Nephron progenitor cell (in vitro differentiated cells): Measurements from ENCODE around the gene FAM13A.

Experiments used
- DNase-seq: peaks from one replicate; pipeline ENCODE4 v3.0.0; 2021
- H3K27ac Mint-ChIP-seq: 2 replicates; pipeline ENCODE4 v1.8.0; 2021; ENCODE audit warnings: mild to moderate bottlenecking, moderate library complexity, mixed read lengths
- H3K27me3 Mint-ChIP-seq: 2 replicates; pipeline ENCODE4 v1.8.0; 2021; ENCODE audit warnings: mild to moderate bottlenecking, low read depth, mixed read lengths; ENCODE audit not compliant: poor library complexity
- H3K36me3 Mint-ChIP-seq: 2 replicates; pipeline ENCODE4 v1.8.0; 2021; ENCODE audit warnings: low read depth, mixed read lengths
- H3K4me1 Mint-ChIP-seq: 2 replicates; pipeline ENCODE4 v1.8.0; 2021; ENCODE audit warnings: mixed read lengths
- H3K4me3 Mint-ChIP-seq: 2 replicates; pipeline ENCODE4 v1.8.0; 2021; ENCODE audit warnings: mild to moderate bottlenecking, moderate library complexity, mixed read lengths
- H3K9me3 Mint-ChIP-seq: 2 replicates; pipeline ENCODE4 v1.8.0; 2021; ENCODE audit warnings: mild to moderate bottlenecking, moderate library complexity, mixed read lengths
- TF ChIP-seq, protein P1 (sequence below): fragments of 200-600 bp; sonication (generic); IDR thresholded peaks from 2 replicates; pipeline ENCODE4 v1.5.0; 2021; ENCODE audit warnings: antibody characterized with exemption

FAM13A gene

DNA sequence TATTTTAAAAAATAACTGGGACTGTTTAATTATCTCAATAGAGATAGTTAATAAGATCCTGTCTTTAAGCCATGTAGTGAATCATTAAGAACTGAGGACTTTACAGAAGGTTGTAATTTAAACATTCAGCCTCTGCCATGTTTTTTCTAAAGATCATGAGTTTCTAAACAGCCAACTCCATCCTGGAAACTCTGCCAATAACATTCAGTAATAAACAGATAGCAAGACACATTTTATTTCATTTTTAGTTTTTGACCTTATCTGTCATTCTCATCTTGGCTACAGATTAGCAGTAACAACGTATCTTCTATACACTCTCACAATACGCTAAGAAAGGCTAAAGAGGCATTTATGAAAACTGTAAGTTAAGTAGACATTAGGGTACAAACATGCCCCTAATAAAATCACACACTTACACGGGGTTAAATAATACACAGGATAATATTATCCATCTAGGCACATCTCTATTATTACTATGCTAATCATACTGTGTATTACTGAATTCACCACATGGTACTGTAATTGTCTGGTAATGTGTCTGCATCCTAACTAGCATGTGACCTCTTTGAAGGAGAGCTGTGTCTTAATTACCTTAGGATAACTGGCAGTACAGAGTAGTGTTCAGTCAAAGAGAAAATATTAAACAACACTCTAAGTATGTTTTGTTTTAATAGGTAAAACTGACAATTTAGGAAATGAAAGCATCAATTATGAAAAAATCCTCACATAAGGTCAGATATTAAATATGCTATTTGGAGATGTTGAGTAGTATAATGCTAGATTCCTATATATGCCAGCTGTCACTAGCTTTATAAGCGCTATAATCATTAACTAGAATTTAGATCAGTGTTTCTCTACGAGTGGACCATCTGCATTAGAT lies 236.9 kb downstream of the FAM13A start:
- Mint-ChIP-seq H3K27ac (no peak overlapping the region), H3K27me3 (no peaks in the 10 kb centered on the region), H3K4me3 (peak overlapping the region; percentile 85), H3K4me1 (peaks cover 63% of the 10 kb centered on the region), H3K36me3 (no peaks in the 10 kb centered on the region), H3K9me3 (no peaks in the 10 kb centered on the region)
- TF ChIP-seq, protein P1, sequence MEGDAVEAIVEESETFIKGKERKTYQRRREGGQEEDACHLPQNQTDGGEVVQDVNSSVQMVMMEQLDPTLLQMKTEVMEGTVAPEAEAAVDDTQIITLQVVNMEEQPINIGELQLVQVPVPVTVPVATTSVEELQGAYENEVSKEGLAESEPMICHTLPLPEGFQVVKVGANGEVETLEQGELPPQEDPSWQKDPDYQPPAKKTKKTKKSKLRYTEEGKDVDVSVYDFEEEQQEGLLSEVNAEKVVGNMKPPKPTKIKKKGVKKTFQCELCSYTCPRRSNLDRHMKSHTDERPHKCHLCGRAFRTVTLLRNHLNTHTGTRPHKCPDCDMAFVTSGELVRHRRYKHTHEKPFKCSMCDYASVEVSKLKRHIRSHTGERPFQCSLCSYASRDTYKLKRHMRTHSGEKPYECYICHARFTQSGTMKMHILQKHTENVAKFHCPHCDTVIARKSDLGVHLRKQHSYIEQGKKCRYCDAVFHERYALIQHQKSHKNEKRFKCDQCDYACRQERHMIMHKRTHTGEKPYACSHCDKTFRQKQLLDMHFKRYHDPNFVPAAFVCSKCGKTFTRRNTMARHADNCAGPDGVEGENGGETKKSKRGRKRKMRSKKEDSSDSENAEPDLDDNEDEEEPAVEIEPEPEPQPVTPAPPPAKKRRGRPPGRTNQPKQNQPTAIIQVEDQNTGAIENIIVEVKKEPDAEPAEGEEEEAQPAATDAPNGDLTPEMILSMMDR, result no peak
- DNase-seq, result no peak

DNA sequence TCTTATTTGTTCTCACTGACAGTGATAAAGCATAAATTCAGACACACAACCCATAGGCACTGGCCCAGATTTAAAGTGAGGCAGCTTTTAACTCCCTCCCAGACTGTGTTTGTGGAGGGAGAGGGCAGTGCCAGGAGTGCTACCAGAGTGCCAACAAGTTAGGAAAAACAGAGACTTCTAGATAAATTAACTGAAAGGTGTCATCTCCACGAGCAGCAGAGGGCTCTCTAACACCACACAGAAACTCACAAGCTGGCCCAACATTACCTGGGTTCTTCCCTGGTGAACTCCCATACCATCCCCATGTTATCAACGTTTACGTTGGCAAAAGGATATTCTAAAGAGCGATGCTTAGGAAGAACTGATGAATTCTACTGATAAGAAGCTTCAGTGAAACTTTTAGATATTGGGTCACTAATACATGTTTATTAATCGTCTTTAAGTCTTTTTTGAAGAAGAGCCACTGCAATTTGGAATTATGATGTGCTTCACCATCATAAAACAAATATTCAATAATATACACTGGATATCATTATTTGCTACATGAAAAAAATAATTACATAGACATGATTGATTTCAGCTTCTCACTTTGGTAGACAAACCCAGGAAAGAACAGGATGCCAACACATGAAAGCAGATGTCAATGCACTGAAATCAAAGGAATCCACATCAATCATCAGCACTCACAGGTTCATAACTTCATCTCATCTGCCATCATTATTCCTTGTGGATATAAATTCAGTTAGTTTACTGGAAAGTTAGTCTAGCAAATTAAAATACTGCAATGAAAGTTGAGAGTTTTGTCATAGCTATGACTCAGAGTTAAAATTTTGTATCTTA lies 238.1 kb downstream of the FAM13A start:
- H3K4me1 Mint-ChIP-seq, result peaks cover 59% of the 10 kb centered on the region
- H3K36me3 Mint-ChIP-seq, result no peaks in the 10 kb centered on the region
- H3K9me3 Mint-ChIP-seq, result no peaks in the 10 kb centered on the region
- H3K27ac Mint-ChIP-seq, result no peak overlapping the region
- peak overlapping the region; percentile 21 for H3K4me3 Mint-ChIP-seq
- TF ChIP-seq, protein P1, result peak; percentile 28
- DNase-seq, result peak; percentile 12
- H3K27me3 Mint-ChIP-seq, result no peaks in the 10 kb centered on the region

DNA sequence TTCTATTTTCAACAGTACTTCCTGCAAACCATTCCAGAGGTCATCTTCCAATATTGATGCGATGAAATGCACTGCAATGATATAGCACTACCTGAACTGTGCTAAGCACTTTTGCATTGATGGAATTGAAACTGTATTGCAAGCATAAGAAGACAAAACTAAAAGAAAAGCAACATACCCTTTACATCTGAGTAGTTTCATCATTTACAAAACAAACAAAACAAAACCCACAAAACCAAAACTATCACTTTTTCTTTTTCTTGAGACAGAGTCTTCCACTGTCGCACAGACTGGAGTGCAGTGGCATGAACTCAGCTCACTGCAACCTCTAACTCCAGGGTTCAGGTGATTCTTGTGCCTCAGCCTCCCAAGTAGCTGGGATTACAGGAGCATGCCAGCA lies 239.2 kb downstream of the FAM13A start:
- Mint-ChIP-seq H3K9me3 (no peaks in the 10 kb centered on the region), H3K27ac (no peak overlapping the region), H3K36me3 (no peaks in the 10 kb centered on the region), H3K27me3 (no peaks in the 10 kb centered on the region), H3K4me1 (peaks cover 49% of the 10 kb centered on the region), H3K4me3 (no peak overlapping the region)
- TF ChIP-seq, protein P1, result no peak
- DNase-seq, result no peak

DNA sequence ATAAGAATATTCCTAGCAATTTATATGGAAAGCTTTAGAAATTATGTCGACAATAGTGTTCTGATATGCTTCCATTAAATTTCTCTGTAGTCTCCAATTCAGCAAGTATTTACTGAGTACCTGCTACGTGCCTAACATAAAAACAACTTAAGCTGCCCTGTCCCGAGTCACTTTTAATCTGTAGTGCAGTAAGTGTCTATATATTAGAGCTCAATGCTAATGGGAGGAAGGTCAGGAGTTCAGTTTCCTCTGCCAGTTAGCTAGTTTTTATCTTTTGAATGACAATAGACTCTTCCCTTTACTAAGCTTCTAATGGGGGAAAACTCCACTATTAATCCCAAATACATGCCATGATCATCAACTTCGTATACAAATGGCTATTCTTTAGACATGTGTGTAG lies 240.6 kb downstream of the FAM13A start:
- H3K4me3 Mint-ChIP-seq, result no peak overlapping the region
- H3K27ac Mint-ChIP-seq, result no peak overlapping the region
- TF ChIP-seq, protein P1, result no peak
- no peaks in the 10 kb centered on the region for H3K9me3 Mint-ChIP-seq
- peaks cover 37% of the 10 kb centered on the region for H3K4me1 Mint-ChIP-seq
- peaks cover 6% of the 10 kb centered on the region for H3K36me3 Mint-ChIP-seq
- no peak for DNase-seq
- no peaks in the 10 kb centered on the region for H3K27me3 Mint-ChIP-seq

DNA sequence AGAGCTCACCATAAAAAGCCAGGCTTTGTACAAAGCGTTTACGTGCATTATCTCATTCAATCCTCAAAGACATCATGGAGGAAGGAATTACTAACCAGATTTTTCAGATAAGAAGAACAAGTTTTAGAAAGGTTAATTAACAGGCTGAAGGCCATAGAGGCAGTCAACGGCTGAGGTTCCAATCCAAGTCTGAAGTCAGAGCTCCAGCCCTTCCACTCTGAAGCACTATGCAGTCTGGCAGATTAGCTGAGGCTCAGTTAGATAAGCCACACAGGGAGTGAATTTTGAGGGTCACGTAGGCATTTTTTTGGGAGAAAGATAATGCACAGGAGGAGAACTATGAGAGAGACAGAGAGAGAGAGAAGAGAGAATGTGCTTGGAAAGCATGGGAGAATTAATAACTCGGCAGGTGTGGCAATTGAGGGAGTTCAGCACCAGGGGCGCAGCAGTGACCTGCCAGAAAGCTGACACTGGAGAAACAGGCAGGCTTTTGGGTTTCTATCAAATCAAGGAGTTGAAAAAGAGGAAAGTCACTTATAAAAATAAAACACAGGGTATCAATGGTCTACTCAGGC lies 242.9 kb downstream of the FAM13A start:
- Mint-ChIP-seq H3K4me1 (peaks cover 17% of the 10 kb centered on the region), H3K27ac (no peak overlapping the region), H3K36me3 (peaks cover 6% of the 10 kb centered on the region), H3K27me3 (no peaks in the 10 kb centered on the region), H3K9me3 (no peaks in the 10 kb centered on the region), H3K4me3 (no peak overlapping the region)
- no peak for DNase-seq
- TF ChIP-seq, protein P1, result peak; percentile 12
